Measurements from ENCODE around the gene U2AF2.

DNA sequence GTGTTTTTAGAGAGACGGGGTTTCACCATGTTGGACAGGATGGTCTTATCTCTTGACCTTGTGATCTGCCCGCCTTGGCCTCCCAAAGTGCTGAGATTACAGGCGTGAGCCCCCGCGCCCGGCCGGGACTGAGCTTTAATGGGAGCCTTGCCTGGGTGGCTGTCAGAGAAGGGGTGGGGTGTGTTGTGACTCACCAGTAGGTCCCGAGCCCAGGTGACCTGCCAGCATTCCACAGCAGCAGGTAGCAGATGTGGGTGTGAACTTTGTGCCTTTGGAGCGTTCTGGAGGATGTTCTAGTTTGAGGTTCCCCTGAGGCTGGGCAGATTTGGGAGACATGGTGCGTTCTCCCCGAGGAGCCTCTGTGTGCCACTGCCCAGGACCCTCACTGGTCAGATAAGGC, 13.1 kb downstream of the U2AF2 start:
- TF ChIP-seq, protein P1, sequence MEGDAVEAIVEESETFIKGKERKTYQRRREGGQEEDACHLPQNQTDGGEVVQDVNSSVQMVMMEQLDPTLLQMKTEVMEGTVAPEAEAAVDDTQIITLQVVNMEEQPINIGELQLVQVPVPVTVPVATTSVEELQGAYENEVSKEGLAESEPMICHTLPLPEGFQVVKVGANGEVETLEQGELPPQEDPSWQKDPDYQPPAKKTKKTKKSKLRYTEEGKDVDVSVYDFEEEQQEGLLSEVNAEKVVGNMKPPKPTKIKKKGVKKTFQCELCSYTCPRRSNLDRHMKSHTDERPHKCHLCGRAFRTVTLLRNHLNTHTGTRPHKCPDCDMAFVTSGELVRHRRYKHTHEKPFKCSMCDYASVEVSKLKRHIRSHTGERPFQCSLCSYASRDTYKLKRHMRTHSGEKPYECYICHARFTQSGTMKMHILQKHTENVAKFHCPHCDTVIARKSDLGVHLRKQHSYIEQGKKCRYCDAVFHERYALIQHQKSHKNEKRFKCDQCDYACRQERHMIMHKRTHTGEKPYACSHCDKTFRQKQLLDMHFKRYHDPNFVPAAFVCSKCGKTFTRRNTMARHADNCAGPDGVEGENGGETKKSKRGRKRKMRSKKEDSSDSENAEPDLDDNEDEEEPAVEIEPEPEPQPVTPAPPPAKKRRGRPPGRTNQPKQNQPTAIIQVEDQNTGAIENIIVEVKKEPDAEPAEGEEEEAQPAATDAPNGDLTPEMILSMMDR (optimal IDR thresholded peaks at IDR 0.05 in 1 of 3, IDR thresholded peaks at IDR 0.05 in 1 of 3, conservative IDR thresholded peaks at IDR 0.05 in 1 of 3; ENCODE audit: extremely low read depth in 1 of 3, insufficient read depth in 2 of 3, low read length in 3 of 3): no peak
- no peak for TF ChIP-seq EZH2 (IDR thresholded peaks at IDR 0.05; ENCODE audit: low read length)

All from keratinocyte (primary cell).